Activated CD8-positive, alpha-beta memory T cell treated with anti-CD3 and anti-CD28 coated beads, Interleukin-2, amount 50 U/mL, for 48 hours (primary cell): ENCODE results near the gene PSRC1.

Experiments
- DNase-seq: peaks from one replicate; pipeline ENCODE4 v3.0.0-alpha.2; 2020

Gene PSRC1

DNA sequence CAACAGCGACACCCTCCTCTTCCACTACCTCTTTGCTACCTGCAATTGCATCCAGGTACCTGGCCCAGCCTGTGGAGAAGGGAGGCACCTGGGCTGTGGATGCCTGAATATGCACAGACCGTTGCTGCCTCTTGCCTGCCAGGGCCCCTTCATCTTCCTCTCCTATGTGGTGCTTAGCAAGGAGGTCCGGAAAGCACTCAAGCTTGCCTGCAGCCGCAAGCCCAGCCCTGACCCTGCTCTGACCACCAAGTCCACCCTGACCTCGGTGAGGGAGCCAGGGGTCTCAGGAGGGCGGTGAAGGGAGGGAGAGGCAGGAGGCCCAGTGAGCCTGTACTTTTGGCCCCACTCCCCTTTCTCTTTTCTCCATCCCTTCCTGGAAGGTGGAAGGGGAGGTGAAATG, 11.5 kb downstream of the PSRC1 start:
- DNase-seq = no peak

DNA sequence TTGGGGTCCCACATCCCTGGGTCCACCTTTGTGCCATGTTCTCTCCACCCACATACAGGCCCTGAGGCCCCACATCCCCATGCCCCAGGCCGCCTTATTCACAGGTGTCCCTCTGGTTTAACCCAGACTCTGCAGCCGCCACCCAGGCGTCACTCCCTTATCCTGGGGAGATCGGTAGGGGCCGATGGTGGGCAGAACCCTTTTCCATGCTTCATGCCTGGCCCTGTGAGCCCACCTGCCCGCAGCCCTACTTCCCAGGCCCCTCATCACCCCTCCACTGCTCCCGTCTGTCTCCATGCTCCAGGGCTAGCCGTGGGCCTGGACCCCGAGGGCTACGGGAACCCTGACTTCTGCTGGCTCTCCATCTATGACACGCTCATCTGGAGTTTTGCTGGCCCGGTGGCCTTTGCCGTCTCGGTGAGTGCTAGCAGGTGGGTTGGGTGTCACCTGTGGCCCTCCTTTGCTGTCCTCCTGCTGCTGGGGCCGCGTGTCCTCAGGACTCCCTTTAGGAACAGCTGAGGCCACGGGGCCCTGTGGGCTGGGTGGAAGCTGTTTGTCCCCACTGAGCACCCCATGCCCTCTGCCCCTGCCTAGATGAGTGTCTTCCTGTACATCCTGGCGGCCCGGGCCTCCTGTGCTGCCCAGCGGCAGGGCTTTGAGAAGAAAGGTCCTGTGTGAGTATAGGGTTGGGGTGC, 12.2 kb downstream of the PSRC1 start:
- no peak for DNase-seq

DNA sequence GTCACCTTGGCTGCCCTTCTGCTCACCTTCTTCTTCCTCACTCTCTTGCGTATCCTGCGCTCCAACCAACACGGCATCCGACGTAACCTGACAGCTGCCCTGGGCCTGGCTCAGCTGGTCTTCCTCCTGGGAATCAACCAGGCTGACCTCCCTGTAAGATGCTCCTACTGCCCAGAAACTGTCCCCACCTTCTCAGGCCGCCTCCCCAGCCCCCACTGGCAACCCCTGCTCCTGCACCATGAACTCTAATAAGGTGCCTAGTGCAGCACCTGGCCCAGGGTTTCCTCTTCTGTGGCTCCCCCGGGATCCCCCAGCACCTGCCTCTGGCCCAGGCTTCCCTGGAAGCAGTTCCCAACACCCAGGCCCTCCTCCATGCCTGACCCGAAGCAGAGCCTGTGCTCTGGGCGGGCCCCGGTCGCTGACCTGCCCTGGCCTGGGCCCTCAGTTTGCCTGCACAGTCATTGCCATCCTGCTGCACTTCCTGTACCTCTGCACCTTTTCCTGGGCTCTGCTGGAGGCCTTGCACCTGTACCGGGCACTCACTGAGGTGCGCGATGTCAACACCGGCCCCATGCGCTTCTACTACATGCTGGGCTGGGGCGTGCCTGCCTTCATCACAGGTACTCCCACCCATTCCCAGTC, 12.8 kb downstream of the PSRC1 start:
- DNase-seq = no peak

DNA sequence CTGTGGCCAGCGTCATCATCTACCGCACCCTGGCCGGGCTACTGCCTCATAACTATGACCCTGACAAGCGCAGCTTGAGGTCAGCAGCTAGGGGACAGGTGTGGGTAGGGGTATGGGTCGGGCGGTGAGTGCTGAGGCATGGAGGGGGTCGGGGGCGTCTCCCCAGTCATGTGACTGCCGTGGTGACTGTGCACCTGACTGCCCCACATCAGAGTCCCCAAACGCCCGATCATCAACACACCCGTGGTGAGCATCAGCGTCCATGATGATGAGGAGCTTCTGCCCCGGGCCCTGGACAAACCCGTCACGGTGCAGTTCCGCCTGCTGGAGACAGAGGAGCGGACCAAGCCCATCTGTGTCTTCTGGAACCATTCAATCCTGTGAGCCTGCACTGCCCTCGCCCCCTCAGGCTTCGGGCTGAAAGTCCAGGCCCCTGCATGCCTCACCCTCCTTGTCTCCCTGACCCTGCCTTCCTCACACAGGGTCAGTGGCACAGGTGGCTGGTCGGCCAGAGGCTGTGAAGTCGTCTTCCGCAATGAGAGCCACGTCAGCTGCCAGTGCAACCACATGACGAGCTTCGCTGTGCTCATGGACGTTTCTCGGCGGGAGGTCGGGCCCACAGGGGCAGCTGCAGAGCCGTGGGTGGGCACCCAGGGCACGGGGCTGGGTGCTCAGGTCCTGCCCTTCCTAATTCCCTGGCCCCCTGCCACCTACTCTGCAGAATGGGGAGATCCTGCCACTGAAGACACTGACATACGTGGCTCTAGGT, 13.5 kb downstream of the PSRC1 start:
- no peak for DNase-seq

DNA sequence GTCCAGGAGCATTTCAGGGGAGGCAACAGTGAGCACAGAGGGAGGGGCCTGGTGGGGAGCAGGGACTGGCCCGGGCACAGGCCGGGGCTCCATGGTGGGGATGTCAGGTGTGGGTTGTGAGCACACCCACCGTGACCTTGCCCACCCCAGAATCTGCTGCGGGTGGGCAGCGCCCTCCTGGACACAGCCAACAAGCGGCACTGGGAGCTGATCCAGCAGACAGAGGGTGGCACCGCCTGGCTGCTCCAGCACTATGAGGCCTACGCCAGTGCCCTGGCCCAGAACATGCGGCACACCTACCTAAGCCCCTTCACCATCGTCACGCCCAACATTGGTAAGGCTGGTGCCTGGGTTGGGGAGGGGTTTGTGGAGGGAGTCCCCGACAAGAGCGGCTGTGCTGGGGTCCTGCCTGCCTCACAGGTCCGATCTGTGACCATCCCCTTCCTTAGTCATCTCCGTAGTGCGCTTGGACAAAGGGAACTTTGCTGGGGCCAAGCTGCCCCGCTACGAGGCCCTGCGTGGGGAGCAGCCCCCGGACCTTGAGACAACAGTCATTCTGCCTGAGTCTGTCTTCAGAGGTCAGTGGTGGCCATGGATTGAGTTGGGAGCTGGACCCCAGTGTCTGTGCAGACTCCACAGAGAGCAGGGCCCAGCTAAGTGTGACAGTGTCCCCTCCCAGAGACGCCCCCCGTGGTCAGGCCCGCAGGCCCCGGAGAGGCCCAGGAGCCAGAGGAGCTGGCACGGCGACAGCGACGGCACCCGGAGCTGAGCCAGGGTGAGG, 14.3 kb downstream of the PSRC1 start:
- DNase-seq = no peak

DNA sequence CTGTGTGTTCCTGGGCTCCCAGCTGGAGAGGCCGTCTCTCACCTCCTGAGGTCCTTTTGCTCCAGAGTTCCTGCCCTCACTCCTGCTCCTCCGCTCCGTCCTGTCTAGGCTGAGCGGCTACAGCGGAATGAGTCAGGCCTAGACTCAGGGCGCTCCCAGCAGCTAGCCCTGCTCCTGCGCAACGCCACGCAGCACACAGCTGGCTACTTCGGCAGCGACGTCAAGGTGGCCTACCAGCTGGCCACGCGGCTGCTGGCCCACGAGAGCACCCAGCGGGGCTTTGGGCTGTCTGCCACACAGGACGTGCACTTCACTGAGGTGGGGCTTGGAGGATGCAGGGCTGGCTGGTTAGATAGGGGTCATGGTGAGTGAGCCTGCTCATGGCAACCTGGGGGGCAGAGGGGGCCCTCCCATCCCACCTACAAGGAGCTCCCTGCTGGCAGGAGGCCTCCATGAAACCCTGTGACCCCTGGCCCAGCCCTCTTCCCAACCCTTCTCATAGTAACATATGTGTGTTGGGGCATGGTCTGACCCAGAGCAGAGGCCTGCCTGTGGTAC, 15.1 kb downstream of the PSRC1 start:
- no peak for DNase-seq

DNA sequence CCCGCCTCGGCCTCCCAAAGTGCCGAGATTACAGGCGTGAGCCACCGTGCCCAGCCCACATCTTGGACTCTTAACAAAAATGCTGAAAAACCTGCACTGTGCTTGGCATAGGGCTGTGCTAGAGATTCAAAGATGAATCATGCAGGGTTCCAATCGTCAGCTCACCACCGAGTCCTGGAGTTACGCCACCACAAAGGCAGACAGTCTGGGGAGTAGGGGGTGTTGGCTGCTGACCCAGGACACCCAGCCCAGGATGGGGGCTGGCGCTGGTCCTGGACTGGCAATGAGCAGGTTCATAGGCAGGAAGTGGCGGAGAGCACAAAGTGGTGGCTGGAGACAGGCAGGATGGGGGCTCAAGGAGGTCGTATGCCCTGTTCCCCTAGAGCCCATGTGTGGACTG, 16.0 kb downstream of the PSRC1 start:
- DNase-seq = no peak

DNA sequence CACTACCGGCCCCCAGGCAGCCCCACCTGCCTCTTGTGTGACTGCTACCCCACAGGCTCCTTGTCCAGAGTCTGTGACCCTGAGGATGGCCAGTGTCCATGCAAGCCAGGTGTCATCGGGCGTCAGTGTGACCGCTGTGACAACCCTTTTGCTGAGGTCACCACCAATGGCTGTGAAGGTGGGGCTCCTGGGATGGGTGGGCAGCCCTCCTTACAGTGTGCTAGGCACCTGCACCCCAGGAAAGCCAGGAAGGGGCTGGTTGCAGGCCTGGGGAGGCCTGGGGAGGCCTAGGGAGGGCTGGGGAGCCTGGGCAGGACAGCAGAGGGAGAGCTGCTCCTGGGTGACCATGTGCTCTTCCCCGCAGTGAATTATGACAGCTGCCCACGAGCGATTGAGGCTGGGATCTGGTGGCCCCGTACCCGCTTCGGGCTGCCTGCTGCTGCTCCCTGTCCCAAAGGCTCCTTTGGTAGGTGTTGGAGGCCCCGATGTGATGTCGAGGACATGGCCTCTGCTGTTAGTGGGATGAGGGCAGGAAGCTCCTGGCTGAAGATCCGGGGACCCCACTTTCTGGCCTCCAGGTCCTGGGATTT, 17.1 kb downstream of the PSRC1 start:
- DNase-seq = no peak

DNA sequence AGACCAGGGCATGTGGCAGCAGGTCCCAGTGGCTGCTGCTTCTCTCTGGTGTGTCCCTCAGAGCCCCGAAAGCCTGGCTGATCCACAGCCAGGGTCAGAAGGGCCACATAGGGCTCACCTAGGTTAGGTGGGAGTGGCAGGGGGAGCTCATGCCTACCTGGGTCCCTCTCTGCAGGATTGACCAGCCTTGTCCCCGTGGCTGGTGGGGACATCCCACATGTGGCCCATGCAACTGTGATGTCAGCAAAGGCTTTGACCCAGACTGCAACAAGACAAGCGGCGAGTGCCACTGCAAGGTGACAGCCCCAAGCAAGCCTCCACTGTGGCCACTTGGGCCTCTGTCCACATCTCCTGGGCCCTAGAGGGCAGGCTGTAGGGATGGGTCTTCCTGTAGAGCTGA, 17.9 kb downstream of the PSRC1 start:
- DNase-seq = no peak

DNA sequence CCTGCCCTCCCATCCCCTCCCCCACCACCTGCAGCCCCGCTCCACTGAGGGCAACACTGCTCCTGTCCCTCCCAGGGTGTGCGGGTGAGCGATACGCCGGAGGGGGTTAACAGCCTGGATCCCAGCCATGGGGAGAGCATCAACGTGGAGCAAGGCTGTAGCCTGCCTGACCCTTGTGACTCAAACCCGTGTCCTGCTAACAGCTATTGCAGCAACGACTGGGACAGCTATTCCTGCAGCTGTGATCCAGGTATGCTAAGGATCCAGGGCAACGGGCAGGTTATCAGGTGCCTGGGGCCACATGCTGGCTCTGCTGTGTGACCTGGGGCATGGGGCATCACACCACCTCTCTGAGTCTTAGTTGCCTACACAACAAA, 18.6 kb downstream of the PSRC1 start:
- no peak for DNase-seq

DNA sequence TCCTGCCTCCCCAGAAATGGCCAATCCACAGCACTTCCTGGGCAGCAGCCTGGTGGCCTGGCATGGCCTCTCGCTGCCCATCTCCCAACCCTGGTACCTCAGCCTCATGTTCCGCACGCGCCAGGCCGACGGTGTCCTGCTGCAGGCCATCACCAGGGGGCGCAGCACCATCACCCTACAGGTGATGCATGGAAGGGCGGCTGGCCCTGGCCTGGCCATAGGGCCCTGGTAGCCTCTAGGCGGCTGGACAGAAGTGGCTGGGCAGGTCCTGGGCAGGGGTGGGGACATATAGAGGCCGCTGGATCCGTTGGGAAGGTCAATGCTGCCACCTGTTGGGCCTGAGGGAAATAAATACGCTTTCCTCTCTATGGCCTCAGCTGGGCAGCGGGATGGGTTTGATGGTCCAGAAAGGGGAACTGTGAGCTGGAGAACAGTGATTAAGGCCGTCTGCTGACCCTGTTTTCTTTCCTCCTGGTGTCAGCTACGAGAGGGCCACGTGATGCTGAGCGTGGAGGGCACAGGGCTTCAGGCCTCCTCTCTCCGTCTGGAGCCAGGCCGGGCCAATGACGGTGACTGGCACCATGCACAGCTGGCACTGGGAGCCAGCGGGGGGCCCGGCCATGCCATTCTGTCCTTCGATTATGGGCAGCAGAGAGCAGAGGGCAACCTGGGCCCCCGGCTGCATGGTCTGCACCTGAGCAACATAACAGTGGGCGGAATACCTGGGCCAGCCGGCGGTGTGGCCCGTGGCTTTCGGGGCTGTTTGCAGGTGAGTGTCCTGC, 19.2 kb downstream of the PSRC1 start:
- DNase-seq = peak; percentile 95

DNA sequence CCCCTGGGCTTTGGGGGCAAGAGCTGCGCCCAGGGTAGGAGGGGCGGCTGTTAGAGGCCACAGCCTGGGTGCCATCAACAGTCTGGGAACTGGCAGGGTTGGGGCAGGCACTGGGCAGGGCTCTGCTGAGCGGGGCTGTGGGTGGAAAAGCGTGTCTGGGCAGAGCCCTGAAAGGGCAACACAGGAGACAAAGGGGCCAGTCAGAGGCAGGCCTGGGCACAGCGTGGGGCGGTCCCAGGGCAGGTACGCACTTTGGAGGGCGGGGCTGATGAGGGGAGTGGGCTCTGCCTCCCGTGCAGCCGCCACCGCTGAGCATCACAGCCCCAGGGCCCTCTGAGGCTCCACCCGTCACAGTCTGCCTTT, 19.7 kb downstream of the PSRC1 start:
- DNase-seq = no peak

DNA sequence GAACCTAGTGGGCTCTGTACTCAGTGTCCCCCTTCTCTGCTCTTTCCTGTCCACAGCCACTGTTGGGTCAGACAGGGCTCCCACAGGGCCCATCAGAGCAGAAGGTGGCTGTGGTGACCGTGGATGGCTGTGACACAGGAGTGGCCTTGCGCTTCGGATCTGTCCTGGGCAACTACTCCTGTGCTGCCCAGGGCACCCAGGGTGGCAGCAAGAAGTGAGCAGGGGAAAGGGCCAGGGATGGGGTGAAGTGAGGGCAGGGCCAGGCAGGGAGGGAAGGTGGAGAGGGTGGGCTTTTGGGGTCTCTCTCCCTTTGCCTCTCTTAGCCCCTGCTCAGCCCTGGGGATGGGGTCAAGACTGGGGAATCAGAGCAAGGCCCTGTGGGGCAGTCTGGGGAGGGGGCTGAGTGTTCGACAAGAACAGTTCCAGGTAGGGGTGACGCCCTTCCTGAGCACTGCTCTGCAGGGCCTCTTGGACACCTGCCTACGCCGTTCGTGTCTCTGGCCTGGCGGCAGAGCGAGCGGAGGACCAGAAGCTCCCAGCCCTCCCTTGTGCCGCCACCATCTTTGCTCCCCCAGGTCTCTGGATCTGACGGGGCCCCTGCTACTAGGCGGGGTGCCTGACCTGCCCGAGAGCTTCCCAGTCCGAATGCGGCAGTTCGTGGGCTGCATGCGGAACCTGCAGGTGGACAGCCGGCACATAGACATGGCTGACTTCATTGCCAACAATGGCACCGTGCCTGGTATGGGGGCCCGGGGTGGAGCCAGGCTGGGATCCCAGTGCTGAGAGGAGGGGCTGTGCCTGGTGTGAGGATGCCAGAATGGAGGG, 20.5 kb downstream of the PSRC1 start:
- DNase-seq = no peak

DNA sequence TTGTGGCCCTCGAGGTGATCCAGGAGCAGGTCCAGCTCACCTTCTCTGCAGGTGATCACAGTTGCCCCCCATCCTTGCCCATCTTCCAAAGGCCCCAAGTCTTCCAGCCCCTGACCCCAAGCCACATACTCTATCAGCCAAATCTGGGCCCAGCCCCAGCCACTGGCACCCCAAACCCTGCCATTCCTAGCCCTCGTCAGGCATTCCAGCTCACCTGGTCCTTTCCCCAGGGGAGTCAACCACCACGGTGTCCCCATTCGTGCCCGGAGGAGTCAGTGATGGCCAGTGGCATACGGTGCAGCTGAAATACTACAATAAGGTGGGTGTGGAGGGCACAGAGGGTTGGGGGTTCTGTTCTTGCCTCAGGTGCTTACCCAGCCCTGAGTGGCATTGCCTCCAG, 21.4 kb downstream of the PSRC1 start:
- no peak for DNase-seq

DNA sequence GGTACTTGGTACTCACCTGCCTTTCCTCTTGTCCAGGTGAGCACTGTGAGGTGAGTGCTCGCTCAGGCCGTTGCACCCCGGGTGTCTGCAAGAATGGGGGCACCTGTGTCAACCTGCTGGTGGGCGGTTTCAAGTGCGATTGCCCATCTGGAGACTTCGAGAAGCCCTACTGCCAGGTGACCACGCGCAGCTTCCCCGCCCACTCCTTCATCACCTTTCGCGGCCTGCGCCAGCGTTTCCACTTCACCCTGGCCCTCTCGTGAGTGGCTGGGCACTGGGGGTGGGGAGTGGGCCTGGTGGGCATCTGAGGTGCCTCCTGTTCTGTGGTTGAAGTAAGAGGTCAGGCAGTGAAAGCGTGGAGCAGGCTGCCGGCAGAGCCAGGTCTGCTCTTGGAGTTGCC, 21.9 kb downstream of the PSRC1 start:
- DNase-seq = no peak

DNA sequence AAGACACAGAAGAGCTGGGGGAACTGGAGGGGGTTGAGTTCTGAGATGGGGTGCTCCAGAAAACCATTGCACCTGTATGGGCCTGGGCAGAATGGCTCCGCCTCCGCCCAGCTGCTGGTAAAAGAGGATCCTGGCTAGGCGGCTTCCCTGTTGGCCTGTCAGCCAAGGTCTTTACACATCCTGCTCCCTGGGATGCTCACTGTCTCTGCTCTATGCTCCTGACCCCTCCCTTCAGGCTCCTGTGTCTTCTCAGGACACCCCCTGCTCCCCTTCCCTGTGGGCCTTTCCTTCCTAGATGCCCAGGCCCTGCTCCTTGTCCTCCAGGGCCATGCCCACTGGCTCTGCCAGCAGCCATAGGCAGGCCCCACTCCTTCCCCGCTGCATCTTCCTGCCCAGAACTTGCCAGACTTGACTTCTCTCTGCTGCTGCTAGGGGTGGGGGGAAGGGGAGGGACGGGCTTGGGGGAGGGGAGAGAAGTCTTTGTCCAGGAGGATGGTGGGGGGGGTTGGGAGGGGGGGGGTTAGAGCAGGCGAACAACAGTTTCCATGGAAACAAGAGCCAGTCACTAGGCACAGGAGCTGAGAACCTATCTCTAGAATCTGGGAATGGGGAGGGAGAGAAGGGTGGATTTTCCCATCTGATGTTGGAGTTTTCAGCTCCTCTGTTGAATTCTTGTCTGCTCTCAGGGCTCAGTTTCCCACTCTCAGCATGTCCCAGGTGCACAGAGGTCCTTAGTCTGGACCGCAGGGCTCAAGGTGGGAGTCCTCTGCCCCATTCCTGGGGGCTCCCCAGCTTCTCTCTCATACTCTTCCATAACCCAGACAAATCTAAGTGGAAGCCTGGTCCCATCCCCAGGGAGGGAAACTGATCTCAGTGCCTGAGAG, 23.0 kb downstream of the PSRC1 start:
- DNase-seq = no peak

DNA sequence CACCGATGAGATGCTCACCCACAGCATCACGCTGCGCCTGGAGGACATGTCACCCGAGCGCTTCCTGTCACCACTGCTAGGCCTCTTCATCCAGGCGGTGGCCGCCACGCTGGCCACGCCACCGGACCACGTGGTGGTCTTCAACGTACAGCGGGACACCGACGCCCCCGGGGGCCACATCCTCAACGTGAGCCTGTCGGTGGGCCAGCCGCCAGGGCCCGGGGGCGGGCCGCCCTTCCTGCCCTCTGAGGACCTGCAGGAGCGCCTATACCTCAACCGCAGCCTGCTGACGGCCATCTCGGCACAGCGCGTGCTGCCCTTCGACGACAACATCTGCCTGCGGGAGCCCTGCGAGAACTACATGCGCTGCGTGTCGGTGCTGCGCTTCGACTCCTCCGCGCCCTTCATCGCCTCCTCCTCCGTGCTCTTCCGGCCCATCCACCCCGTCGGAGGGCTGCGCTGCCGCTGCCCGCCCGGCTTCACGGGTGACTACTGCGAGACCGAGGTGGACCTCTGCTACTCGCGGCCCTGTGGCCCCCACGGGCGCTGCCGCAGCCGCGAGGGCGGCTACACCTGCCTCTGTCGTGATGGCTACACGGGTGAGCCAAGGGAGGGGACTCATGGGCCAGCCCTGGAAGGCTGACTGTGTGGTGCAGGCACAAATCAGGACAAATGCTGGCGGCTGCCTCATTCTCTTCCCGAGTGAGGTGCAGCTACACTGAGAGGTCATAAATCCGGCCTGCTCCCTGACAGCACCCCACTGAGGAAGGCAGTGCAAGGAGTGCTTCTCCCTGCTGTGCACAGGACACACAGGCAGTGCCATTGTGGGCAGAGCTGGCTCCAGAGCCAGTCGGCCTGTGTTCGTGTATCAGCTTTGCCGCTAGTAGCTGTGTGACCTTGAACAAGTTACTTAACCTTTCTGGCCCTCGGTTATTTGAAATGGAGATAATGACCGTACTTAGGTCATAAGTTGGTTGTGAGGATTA, 24.2 kb downstream of the PSRC1 start:
- no peak for DNase-seq

DNA sequence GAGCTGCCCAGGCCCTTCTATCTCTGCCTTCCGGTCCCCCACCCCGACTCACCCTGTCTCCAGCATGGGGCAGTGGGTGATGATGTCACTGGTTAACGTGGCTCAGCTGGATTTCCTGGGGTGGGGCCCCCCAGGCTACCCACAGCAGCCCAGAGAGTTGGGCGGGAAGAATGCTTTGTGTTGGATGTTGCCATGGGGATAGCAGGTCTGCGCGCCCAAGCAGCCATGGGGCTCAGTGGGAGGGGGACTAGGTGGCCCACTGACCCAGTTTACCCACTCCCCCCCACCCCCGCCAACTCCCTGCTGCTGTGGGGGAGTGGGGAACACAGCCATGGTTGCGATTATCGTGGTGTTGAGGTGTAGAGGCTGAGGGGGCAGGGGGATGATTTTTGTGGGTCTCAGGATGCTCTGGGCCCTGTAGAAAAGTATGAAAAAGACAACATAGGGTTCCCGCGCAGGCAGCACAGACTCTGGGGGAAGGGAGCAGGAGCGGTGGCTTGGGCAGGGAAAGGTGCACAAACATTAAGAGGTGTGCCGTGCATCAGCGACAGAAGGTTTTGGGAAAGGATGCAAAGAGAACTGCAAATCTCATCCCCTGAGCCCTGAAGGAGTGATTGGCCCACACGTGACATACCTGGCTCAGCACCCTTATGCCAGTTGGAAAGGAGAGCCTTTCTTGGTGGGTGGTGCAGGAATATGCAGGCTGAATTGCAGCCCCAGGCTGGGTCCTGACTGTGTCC, 25.1 kb downstream of the PSRC1 start:
- no peak for DNase-seq
